ENCODE measurements around the gene CDKN2B. TPM values are rescaled to one million over a fixed set of nuclear protein-coding genes. Genes with fewer than 3 reads are reported as not detected.
"Not testable (repeated sequence)": the region's sequence is repeated elsewhere in the genome, so short reads cannot be mapped to it uniquely, and the experiment has no call there.

Gene CDKN2B
- polyA plus RNA-seq (2013, experiment 1 of 2; ENCODE audit: insufficient read length): 23.4 TPM
- 24.9 TPM for polyA plus RNA-seq (2013, experiment 2 of 2; ENCODE audit: insufficient read length)

- peak; percentile 97 for DNase-seq
Measured at GRCh38 chr9:22008717-22009505, at the start of gene CDKN2B. TSS of gene CDKN2B (minus strand) at chr9:22009305. CDS start at chr9:22008953, 352 bp downstream.

- DNase-seq: not testable (repeated sequence)
Measured at GRCh38 chr9:22057972-22058371, 48.9 kb upstream of the CDKN2B start.

- DNase-seq: no peak
Measured at GRCh38 chr9:22056402-22056801, 47.3 kb upstream of the CDKN2B start.

GRCh38 chr9:22055090-22055489 lies 46.0 kb upstream of the CDKN2B start:
- DNase-seq: peak; percentile 79

- DNase-seq: no peak
Measured at GRCh38 chr9:22054529-22054928, 45.4 kb upstream of the CDKN2B start.

- DNase-seq: no peak
Measured at GRCh38 chr9:22054076-22054475, 45.0 kb upstream of the CDKN2B start.

- DNase-seq: peak; percentile 54
Measured at GRCh38 chr9:22053178-22053577, 44.1 kb upstream of the CDKN2B start.

GRCh38 chr9:22052376-22052945 lies 43.4 kb upstream of the CDKN2B start:
- DNase-seq: peak; percentile 94

GRCh38 chr9:22050924-22051323 lies 41.8 kb upstream of the CDKN2B start:
- no peak for DNase-seq

GRCh38 chr9:22049411-22049810 lies 40.3 kb upstream of the CDKN2B start:
- peak; percentile 18 for DNase-seq

GRCh38 chr9:22047596-22047995 lies 38.5 kb upstream of the CDKN2B start:
- no peak for DNase-seq

GRCh38 chr9:22046243-22046885 lies 37.3 kb upstream of the CDKN2B start:
- no peak for DNase-seq

GRCh38 chr9:22045423-22045822 lies 36.3 kb upstream of the CDKN2B start:
- no peak for DNase-seq

- peak; percentile 77 for DNase-seq
Measured at GRCh38 chr9:22044583-22044982, 35.5 kb upstream of the CDKN2B start.

GRCh38 chr9:22043928-22044327 lies 34.8 kb upstream of the CDKN2B start:
- no peak for DNase-seq

GRCh38 chr9:22041775-22042174 lies 32.7 kb upstream of the CDKN2B start:
- peak; percentile 57 for DNase-seq

- no peak for DNase-seq
Measured at GRCh38 chr9:22041344-22041743, 32.2 kb upstream of the CDKN2B start.

GRCh38 chr9:22040760-22041159 lies 31.7 kb upstream of the CDKN2B start:
- DNase-seq: peak; percentile 77

GRCh38 chr9:22039258-22039657 lies 30.2 kb upstream of the CDKN2B start:
- no peak for DNase-seq

GRCh38 chr9:22037954-22038690 lies 29.0 kb upstream of the CDKN2B start:
- DNase-seq: peak; percentile 50

- no peak for DNase-seq
Measured at GRCh38 chr9:22036866-22037626, 27.9 kb upstream of the CDKN2B start.

- no peak for DNase-seq
Measured at GRCh38 chr9:22035591-22036011, 26.5 kb upstream of the CDKN2B start.
